HUES48 (cell line): ENCODE data around the gene NEK7.

Experiments used
- H3K27ac ChIP-seq: one replicate; pipeline ENCODE4 v1.7.0; 2013; ENCODE audit warnings: low read depth, low read length, inconsistent platforms
- H3K27me3 ChIP-seq: 2 replicates; pipeline ENCODE4 v1.6.1; 2013; ENCODE audit warnings: mild to moderate bottlenecking, low read length; ENCODE audit not compliant: control insufficient read depth, insufficient read depth
- H3K36me3 ChIP-seq: 2 replicates; pipeline ENCODE4 v1.6.1; 2013; ENCODE audit warnings: low read length; ENCODE audit not compliant: control insufficient read depth, insufficient read depth
- H3K4me1 ChIP-seq: 2 replicates; pipeline ENCODE4 v1.6.1; 2013; ENCODE audit warnings: mild to moderate bottlenecking, low read length; ENCODE audit not compliant: control insufficient read depth, insufficient read depth
- H3K4me3 ChIP-seq: 2 replicates; pipeline ENCODE4 v1.5.1; 2013; ENCODE audit warnings: mild to moderate bottlenecking, low read depth, low read length
- H3K9ac ChIP-seq: 2 replicates; pipeline ENCODE4 v1.6.1; 2013; ENCODE audit warnings: mild to moderate bottlenecking, low read depth, low read length, moderate library complexity
- H3K9me3 ChIP-seq: 2 replicates; pipeline ENCODE4 v1.6.1; 2013; ENCODE audit warnings: low read length; ENCODE audit not compliant: control insufficient read depth, insufficient read depth

The NEK7 gene

GRCh38 chr1:198320759-198321158 is 164.0 kb downstream of the NEK7 start:
- Histone ChIP-seq H3K36me3 (no peaks in the 10 kb centered on the region), H3K4me3 (no peak overlapping the region), H3K9ac (no peak overlapping the region)

GRCh38 chr1:198326232-198326631 is 169.4 kb downstream of the NEK7 start:
- H3K27me3 ChIP-seq, result no peaks in the 10 kb centered on the region
- no peak overlapping the region for H3K4me3 ChIP-seq
- no peak overlapping the region for H3K9ac ChIP-seq
- H3K4me1 ChIP-seq, result no peaks in the 10 kb centered on the region
- H3K27ac ChIP-seq, result no peak overlapping the region
- no peaks in the 10 kb centered on the region for H3K36me3 ChIP-seq
- no peaks in the 10 kb centered on the region for H3K9me3 ChIP-seq

More at GRCh38 chr1:198320759-198321158, 164.0 kb downstream of the NEK7 start:
- H3K27ac ChIP-seq, result no peak overlapping the region
- no peaks in the 10 kb centered on the region for H3K9me3 ChIP-seq
- H3K27me3 ChIP-seq, result no peaks in the 10 kb centered on the region
- H3K4me1 ChIP-seq, result peaks cover 30% of the 10 kb centered on the region

GRCh38 chr1:198326915-198327314 is 170.1 kb downstream of the NEK7 start:
- H3K36me3 ChIP-seq, result no peaks in the 10 kb centered on the region
- no peak overlapping the region for H3K27ac ChIP-seq
- H3K9ac ChIP-seq, result no peak overlapping the region
- H3K4me1 ChIP-seq, result no peaks in the 10 kb centered on the region
- no peaks in the 10 kb centered on the region for H3K9me3 ChIP-seq
- H3K27me3 ChIP-seq, result no peaks in the 10 kb centered on the region
- no peak overlapping the region for H3K4me3 ChIP-seq

GRCh38 chr1:198328458-198329032 is 171.7 kb downstream of the NEK7 start:
- Histone ChIP-seq H3K27me3 (no peaks in the 10 kb centered on the region), H3K27ac (no peak overlapping the region), H3K36me3 (no peaks in the 10 kb centered on the region), H3K4me3 (no peak overlapping the region), H3K9ac (no peak overlapping the region), H3K9me3 (no peaks in the 10 kb centered on the region), H3K4me1 (no peaks in the 10 kb centered on the region)

- no peaks in the 10 kb centered on the region for H3K27me3 ChIP-seq
- no peaks in the 10 kb centered on the region for H3K4me1 ChIP-seq
- no peak overlapping the region for H3K4me3 ChIP-seq
- H3K36me3 ChIP-seq, result no peaks in the 10 kb centered on the region
- no peak overlapping the region for H3K27ac ChIP-seq
- H3K9me3 ChIP-seq, result no peaks in the 10 kb centered on the region
- no peak overlapping the region for H3K9ac ChIP-seq
Observed at GRCh38 chr1:198330982-198331615, 174.3 kb downstream of the NEK7 start.

- no peak overlapping the region for H3K9ac ChIP-seq
- no peaks in the 10 kb centered on the region for H3K36me3 ChIP-seq
- no peak overlapping the region for H3K4me3 ChIP-seq
- H3K9me3 ChIP-seq, result no peaks in the 10 kb centered on the region
- H3K4me1 ChIP-seq, result no peaks in the 10 kb centered on the region
- no peak overlapping the region for H3K27ac ChIP-seq
- H3K27me3 ChIP-seq, result no peaks in the 10 kb centered on the region
Observed at GRCh38 chr1:198333744-198334143, 176.9 kb downstream of the NEK7 start.

GRCh38 chr1:198335663-198336062 is 178.9 kb downstream of the NEK7 start:
- Histone ChIP-seq H3K27me3 (no peaks in the 10 kb centered on the region), H3K9me3 (no peaks in the 10 kb centered on the region), H3K4me1 (no peaks in the 10 kb centered on the region), H3K9ac (no peak overlapping the region), H3K4me3 (no peak overlapping the region), H3K27ac (no peak overlapping the region), H3K36me3 (no peaks in the 10 kb centered on the region)

GRCh38 chr1:198337886-198338285 is 181.1 kb downstream of the NEK7 start:
- no peaks in the 10 kb centered on the region for H3K9me3 ChIP-seq

GRCh38 chr1:198340139-198340538 is 183.3 kb downstream of the NEK7 start:
- Histone ChIP-seq H3K9me3 (no peaks in the 10 kb centered on the region), H3K36me3 (no peaks in the 10 kb centered on the region), H3K4me1 (no peaks in the 10 kb centered on the region), H3K4me3 (no peak overlapping the region), H3K27me3 (no peaks in the 10 kb centered on the region), H3K9ac (no peak overlapping the region), H3K27ac (no peak overlapping the region)

More at GRCh38 chr1:198337886-198338285, 181.1 kb downstream of the NEK7 start:
- Histone ChIP-seq H3K27me3 (no peaks in the 10 kb centered on the region), H3K4me1 (no peaks in the 10 kb centered on the region), H3K36me3 (no peaks in the 10 kb centered on the region), H3K4me3 (no peak overlapping the region), H3K27ac (no peak overlapping the region), H3K9ac (no peak overlapping the region)

- Histone ChIP-seq H3K9ac (no peak overlapping the region), H3K4me3 (no peak overlapping the region), H3K9me3 (no peaks in the 10 kb centered on the region), H3K4me1 (no peaks in the 10 kb centered on the region), H3K27ac (no peak overlapping the region), H3K27me3 (no peaks in the 10 kb centered on the region), H3K36me3 (no peaks in the 10 kb centered on the region)
Observed at GRCh38 chr1:198346178-198346577, 189.4 kb downstream of the NEK7 start.

- no peak overlapping the region for H3K27ac ChIP-seq
- no peaks in the 10 kb centered on the region for H3K4me1 ChIP-seq
- H3K9me3 ChIP-seq, result no peaks in the 10 kb centered on the region
- H3K4me3 ChIP-seq, result no peak overlapping the region
- H3K9ac ChIP-seq, result no peak overlapping the region
- no peaks in the 10 kb centered on the region for H3K27me3 ChIP-seq
- H3K36me3 ChIP-seq, result no peaks in the 10 kb centered on the region
Observed at GRCh38 chr1:198350456-198350855, 193.7 kb downstream of the NEK7 start.
